MCF 10A (cell line): ENCODE data around the gene ALS2CL. TPM values are rescaled to one million over a fixed set of nuclear protein-coding genes. Genes with fewer than 3 reads are reported as not detected.

Experiments used
- BruUV-seq: library from RNA; stranded (reverse); fragments of 400-500 nt; replicated peaks from 2 replicates; lab custom pipeline; 2021; lab: Mats Ljungman, UMichigan
- CTCF ChIA-PET: fragments of 300-600 bp; sonication (Branson Sonifier 250); formaldehyde crosslinking; extraction: SDS; loops from one replicate; lab custom pipeline; 2021; ENCODE audit warnings: antibody characterized with exemption, inconsistent platforms; lab: Yijun Ruan, JAX
- POLR2A ChIA-PET: fragments of 300-600, 350-650 bp; sonication (Branson Sonifier 250); formaldehyde crosslinking; extraction: SDS; loops from one replicate; lab custom pipeline; 2020; ENCODE audit warnings: antibody characterized with exemption, inconsistent platforms; lab: Yijun Ruan, JAX
- DNase-seq: peaks from one replicate; pipeline ENCODE4 v3.0.0-alpha.2; 2018; ENCODE audit not compliant: unreplicated experiment
- H3K27ac Mint-ChIP-seq: one replicate; pipeline ENCODE4 v1.8.0; 2022; ENCODE audit warnings: mild to moderate bottlenecking, low read depth, mixed read lengths; ENCODE audit not compliant: unreplicated experiment
- H3K27me3 Mint-ChIP-seq: one replicate; pipeline ENCODE4 v1.8.0; 2022; ENCODE audit warnings: mixed read lengths; ENCODE audit not compliant: insufficient read depth, unreplicated experiment
- H3K36me3 Mint-ChIP-seq: one replicate; pipeline ENCODE4 v1.8.0; 2022; ENCODE audit warnings: mild to moderate bottlenecking, moderate library complexity, mixed read lengths; ENCODE audit not compliant: insufficient read depth, unreplicated experiment
- H3K4me1 Mint-ChIP-seq: one replicate; pipeline ENCODE4 v1.8.0; 2022; ENCODE audit warnings: mixed read lengths; ENCODE audit not compliant: insufficient read depth, unreplicated experiment
- H3K4me3 Mint-ChIP-seq: one replicate; pipeline ENCODE4 v1.8.0; 2022; ENCODE audit warnings: mild to moderate bottlenecking, moderate library complexity, mixed read lengths; ENCODE audit not compliant: unreplicated experiment
- H3K9me3 Mint-ChIP-seq: one replicate; pipeline ENCODE4 v1.8.0; 2022; ENCODE audit warnings: mixed read lengths; ENCODE audit not compliant: unreplicated experiment
- CTCF ChIP-seq: fragments of 200-600 bp; IDR thresholded peaks from one replicate; pipeline ENCODE4 v1.8.0; 2022; ENCODE audit warnings: antibody characterized with exemption, mild to moderate bottlenecking; ENCODE audit not compliant: unreplicated experiment
- intact Hi-C: fragments of 100-400 bp; cut with micrococcal nuclease; formaldehyde crosslinking; loops from 2 replicates; pipeline ENCODE4 v1.14.1; 2022
- total RNA-seq: library from RNA; stranded (reverse); gene quantifications from 2 replicates; pipeline ENCODE4 v1.2.3, GENCODE V29; 2022

ALS2CL gene
- total RNA-seq, 1 experiment from 2014 or later = 95.5 TPM

GRCh38 chr3:46624533-46624932, 68.9 kb downstream of the ALS2CL start:
- POLR2A ChIA-PET = interaction anchor here (0.6 to 1.5 kb wide), 2 partner anchors 99 to 751 kb away, joined by 3 to 5 read pairs; no protein-coding TSS in a partner anchor
- no peaks in the 10 kb centered on the region for H3K9me3 Mint-ChIP-seq
- peaks cover 45% of the 10 kb centered on the region for H3K27me3 Mint-ChIP-seq
- CTCF ChIA-PET = interaction anchor here (0.7 to 2.0 kb wide), 2 partner anchors 10 to 136 kb away, joined by 3 to 15 read pairs; no protein-coding TSS in a partner anchor
- intact Hi-C loops = no loop called here
- BruUV-seq = no TSS peak
- H3K27ac Mint-ChIP-seq = no peak overlapping the region
- H3K4me3 Mint-ChIP-seq = no peak overlapping the region
- no peaks in the 10 kb centered on the region for H3K36me3 Mint-ChIP-seq
- DNase-seq = no peak
- TF ChIP-seq CTCF = no peak
- no peaks in the 10 kb centered on the region for H3K4me1 Mint-ChIP-seq

GRCh38 chr3:46619845-46620778, 73.4 kb downstream of the ALS2CL start:
- no peak for TF ChIP-seq CTCF
- BruUV-seq = no TSS peak
- no peak for DNase-seq
- H3K9me3 Mint-ChIP-seq = no peaks in the 10 kb centered on the region
- no peak overlapping the region for H3K27ac Mint-ChIP-seq
- peaks cover 68% of the 10 kb centered on the region for H3K27me3 Mint-ChIP-seq
- ChIA-PET CTCF (interaction anchor here (0.7 to 2.0 kb wide), 7 partner anchors 10 to 132 kb away, joined by 3 to 6 read pairs (median 3); no protein-coding TSS in a partner anchor), POLR2A (no interaction called here)
- peaks cover 3% of the 10 kb centered on the region for H3K4me1 Mint-ChIP-seq
- intact Hi-C loops = no loop called here
- H3K36me3 Mint-ChIP-seq = no peaks in the 10 kb centered on the region
- H3K4me3 Mint-ChIP-seq = no peak overlapping the region

Other genes starting within 250 kb of the ALS2CL start
- not detected in 2 replicates for gene LTF, start 228.8 kb downstream of the ALS2CL start, total RNA-seq
- not detected in 2 replicates for gene RTP3, start 195.7 kb downstream of the ALS2CL start, total RNA-seq
- not detected in 2 replicates for gene LRRC2, start 127.4 kb downstream of the ALS2CL start, total RNA-seq
- not detected in 2 replicates for gene FAM240A, start 81.2 kb downstream of the ALS2CL start, total RNA-seq
- 0.26 and 1.0 TPM in 2 replicates for gene TMIE, start 7.7 kb upstream of the ALS2CL start, total RNA-seq
- gene PRSS50, start 24.2 kb upstream of the ALS2CL start, total RNA-seq = not detected in 2 replicates
- gene MYL3, start 169.8 kb upstream of the ALS2CL start, total RNA-seq = not detected in 2 replicates
- gene PTH1R, start 184.0 kb upstream of the ALS2CL start, total RNA-seq = not detected in 2 replicates